Activated CD8-positive, alpha-beta memory T cell treated with anti-CD3 and anti-CD28 coated beads for 48 hours (primary cell): Measurements from ENCODE around the gene GKAP1.
A peak's percentile ranks its signal among the peaks of the same experiment; 100 is the strongest.
"Not testable (repeated sequence)": the region's sequence is repeated elsewhere in the genome, so short reads cannot be mapped to it uniquely, and the experiment has no call there.

Source experiments
- DNase-seq, 3 experiments: peaks; one replicate each; pipeline ENCODE4 v3.0.0-alpha.2; 2020; ENCODE audit warnings: low read depth in 2 of 3, low spot score in 2 of 3

GKAP1 gene

DNA sequence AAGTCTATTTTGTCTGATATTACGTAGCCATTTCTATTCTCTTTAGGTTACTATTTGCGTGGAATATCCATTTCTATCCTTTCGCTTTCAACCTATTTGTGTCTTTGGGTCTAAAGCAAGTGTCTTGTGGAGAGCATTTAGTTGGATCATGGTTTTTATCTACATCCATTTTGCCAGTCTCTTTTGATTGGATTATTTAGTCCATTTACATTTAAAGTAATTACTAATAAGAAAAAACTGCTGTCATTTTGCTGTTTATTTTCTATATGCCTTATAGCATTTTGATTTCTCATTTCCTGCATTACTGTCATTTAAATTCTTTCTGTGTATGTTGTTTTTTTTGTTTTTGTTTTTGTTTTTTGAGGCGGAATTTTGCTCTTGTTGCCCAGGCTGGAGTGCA, 83.8 kb downstream of the GKAP1 start:
- DNase-seq: no peak

DNA sequence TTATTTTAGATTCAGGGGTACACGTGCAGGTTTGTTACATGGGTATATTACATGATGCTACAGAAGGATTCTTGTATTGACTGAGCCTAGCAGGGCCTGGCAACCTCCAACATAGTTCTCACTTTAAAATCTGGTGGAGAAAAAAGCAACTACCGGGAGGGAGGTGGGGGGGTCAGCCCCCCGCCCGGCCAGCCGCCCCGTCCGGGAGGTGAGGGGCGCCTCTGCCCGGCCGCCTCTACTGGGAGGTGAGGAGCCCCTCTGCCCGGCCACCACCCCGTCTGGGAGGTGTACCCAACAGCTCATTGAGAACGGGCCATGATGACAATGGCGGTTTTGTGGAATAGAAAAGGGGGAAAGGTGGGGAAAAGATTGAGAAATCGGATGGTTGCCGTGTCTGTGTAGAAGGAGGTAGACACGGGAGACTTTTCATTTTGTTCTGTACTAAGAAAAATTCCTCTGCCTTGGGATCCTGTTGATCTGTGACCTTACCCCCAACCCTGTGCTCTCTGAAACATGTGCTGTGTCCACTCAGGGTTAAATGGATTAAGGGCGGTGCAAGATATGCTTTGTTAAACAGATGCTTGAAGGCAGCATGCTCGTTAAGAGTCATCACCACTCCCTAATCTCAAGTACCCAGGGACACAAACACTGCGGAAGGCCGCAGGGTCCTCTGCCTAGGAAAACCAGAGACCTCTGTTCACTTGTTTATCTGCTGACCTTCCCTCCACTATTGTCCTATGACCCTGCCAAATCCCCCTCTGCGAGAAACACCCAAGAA, 88.8 kb downstream of the GKAP1 start:
- DNase-seq: not testable (repeated sequence)

DNA sequence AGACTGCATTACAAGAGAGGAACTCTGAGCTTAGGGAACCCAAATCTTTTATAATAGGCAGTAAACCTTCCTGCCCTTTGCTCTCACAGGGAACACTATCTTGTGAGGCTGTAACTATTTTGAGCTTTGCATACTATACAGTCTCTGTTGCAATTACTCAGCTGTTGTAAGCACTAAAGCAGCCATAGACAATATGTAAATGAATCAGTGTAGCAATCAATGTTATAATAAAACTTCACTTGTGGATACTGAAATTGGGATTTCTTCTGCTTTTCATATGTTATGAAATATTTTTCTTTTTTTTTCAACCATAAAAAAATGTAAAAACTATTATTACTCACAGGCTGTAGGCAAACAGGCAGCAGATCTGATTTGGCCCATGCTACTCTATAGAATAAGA, 93.1 kb downstream of the GKAP1 start:
- no peak for DNase-seq

DNA sequence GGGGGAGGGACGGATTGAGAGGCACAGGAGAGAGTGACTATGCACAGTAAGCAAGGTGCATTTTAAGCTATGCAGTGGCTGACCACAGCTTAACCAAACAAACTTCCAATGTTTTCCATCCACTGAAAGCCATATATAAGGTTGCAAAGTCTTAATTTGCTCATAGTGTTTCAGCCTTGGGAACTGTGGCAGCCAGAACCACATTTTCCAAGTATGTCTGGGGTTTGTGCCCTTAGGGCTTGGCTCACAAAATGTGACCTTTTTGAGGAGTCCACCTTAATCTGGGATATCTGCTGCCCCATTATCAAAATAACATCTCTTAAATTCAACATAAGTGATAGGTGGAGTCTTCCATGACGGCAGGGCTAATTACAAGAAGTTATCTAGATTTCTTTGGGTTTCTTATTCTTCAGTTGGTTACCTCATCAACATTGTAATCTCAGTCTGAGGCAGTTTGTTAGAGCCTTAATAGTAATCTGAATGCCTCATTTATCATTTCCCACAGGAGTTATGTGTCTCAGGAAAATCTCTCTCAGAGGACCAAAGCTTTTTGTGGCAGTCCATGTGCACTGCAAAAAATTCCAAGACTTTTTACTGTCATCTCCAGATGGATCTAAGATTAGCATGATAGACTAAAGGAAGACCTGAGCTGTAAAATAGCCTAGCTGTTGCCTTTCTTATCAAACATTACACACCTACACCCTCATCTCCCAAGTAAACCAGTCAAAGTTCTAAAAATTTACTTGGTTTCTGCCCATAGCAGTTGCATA, 94.7 kb downstream of the GKAP1 start:
- no peak for DNase-seq

DNA sequence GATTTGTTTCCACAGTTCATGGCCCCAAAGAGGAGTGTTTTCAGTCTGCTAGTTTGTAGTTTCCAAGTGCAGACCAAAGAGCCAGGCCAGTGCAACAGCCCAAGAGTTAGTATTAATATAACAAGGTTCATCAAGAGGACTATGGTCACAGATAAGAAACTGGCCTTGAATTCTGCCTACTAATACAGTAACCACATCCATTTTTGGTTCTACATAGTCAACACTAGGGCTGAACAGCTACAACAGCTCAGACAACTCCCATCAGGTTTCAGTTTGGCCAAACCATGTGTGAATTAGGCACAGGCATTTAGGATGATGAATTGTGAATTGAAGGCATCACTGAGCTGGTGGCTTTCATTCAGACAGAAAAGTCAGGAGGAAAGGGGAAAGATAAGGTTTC, 96.1 kb downstream of the GKAP1 start:
- DNase-seq: no peak

DNA sequence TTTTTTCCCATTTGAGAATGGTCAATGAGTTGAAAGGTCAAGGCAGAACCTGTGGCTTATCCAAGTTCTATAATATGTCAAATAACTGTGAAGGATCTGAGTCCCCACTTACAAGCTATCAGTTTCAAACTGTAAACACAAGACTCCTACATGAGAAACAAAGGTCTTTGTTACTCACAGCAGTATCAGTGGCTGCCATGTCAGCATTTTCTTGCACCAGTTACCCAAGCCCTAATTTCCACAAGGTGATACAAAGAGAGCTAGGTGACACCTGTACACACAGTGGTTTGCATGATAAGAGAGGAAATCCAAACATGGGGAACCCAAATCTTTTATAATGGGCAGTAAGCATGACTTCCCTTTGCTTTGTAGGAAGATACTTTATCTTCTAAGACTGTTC, 101.8 kb downstream of the GKAP1 start:
- DNase-seq: no peak

DNA sequence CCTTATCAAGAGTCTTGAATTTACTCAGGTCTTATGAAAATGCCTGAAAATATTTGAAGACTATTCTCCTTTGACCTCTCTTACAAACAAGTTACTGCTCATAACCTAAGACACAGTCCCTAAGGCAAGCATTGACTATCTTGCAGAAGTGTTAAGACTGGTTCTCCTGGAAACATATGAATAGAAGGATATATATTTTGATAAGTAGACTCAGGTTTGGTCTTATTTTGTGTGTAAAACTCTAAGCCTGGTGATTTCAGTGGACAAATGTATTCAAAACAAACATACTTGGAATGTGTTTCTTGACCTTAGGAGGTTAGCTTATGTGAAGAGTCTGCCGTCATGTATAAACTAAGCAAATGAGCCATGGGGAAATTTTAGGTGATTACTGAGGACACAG, 102.3 kb downstream of the GKAP1 start:
- DNase-seq: no peak

DNA sequence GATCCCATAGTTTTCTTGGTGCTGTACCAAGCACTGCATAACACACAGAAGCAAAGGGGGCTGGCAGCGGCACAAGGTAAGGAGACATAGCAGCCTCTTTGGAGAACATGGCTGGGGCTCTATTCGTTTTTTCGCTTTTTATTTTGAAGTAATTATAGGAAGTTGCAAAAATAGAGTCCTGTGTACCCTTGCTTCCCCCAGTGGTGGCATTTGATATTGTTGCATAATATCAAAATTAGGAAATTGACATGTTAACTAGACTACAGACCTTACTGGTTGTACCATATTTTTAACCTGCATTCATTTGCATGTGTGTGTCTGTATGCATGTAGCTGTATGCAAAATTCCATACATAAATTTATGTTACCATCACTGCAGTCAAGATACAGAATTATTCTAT, 103.2 kb downstream of the GKAP1 start:
- DNase-seq: no peak

DNA sequence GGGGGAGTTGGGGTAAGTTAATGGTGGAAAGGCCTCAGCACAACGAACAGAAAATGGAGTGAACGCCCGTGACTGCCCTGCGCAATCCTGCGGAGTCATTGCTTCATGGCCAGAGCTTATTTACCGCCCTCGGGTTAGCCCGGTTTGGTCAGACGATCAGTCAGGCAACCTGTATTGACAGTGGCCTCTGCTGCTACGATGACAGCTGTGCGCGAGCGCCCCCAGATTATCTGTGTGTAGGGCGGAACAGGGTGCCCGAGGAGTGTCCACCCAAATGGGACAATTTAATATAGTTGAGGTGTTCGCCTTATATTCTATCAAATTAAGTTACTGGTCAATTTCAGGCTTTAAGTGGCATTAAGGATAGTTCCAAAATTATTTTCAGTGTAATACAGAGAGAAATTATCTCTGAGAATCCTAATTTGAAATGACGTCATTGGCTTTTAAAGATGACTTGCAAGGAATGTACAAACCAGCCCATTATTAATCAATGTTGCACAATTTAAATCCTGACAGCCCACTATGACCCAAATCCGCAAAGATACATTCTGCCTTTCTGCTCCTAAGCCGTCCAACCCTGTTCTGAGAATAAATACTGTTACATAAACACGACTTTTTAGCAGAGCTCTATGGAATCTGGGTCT, 108.9 kb downstream of the GKAP1 start:
- DNase-seq: peak in 2 of 3 experiments; percentile 17 to 29

DNA sequence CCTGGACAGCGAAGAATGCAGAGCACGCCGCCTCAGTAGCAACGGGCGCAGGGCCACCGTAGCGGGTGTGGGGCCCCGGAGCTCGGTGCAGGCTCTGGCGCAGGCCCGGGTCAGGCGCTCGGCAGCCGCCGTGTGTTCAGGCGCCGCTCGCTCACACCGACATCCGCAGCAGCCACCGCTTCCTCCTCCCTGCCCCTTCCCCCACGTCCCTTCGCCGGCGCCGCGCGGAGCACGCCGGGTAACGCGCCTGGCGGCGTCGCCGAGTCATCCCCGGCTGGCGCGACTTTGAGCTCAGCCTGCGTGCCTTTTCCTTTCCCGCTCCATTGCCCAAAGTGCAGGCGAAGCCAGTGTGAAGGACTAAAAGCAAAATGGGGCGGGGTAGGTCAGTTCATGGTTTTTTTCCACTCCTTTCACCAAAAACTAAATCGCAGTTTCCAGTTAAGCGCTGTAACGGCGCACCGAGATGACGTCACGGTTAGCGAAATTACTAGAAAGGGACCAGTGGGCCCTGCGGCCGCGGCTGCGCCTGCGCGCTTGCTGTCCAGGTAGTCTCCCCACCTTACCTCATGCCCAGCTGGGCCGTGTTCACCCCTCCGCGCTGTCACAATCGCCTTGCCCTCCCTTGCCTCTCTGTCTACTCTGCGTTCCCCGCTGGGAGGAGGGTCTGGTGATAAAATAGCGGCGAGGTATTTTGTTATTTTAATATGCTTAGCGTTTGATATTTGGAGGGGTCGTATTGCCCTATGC, 109.6 kb downstream of the GKAP1 start, which contains the start of gene UBQLN1:
TSS of gene UBQLN1 (minus strand) at position 191 of the 747 bp plus-strand sequence. CDS start 279 bp downstream, outside the sequence.
- peak; percentile 80 to 92 (median 83) for DNase-seq

DNA sequence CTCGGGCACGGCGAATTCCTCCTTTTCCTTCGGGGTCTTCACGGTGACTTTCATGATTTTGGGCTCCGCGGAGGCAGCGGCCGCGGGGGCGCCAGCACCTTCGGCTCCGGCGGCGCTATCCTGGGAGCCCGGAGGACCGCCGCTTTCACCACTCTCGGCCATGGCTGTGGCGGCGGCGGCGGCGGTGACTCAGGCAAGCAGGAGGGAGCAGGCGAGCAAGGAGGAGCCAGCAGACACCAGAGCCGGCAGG, 110.1 kb downstream of the GKAP1 start:
- DNase-seq: peak in 2 of 3 experiments; percentile 57 to 64

DNA sequence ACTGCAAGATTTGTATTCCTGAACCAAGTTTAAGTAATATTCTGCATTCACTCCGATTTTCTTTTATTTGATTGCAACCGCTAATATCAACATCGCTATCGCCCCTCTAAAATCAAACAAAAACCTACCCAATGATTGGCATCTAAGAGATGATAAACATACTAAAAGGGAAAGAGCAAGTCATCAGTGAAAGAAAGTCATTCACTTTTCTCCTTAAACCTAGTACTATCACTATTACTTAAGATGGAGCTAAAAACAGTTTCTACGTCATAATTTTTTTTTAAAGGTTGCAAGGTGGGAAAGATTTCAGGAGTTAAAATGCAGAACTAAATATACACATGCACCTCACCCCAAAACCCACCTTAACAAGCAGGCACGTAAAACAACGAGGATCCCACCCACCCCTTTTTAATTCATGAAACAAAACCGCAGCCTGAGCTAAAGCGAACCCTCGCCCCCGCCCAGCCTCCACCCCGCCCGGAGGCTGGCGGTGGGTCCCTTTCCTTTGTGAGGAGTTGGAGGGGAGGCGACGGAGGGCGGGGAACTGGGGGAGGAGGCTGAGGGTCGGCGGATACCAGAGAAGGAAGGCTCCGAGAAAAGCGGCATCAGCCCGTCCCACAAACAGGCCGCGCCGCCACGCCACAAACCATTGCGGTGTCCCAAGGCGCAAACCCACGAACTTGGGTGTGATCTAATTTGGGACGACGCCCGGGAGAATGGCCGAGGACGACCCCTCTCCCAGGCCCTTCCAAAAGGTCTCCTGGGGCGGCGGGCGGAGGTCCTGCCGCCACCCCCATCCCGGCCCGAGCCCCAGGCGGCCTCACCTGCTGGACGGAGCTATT, 110.7 kb downstream of the GKAP1 start:
- DNase-seq: peak; percentile 44 to 63 (median 60)

DNA sequence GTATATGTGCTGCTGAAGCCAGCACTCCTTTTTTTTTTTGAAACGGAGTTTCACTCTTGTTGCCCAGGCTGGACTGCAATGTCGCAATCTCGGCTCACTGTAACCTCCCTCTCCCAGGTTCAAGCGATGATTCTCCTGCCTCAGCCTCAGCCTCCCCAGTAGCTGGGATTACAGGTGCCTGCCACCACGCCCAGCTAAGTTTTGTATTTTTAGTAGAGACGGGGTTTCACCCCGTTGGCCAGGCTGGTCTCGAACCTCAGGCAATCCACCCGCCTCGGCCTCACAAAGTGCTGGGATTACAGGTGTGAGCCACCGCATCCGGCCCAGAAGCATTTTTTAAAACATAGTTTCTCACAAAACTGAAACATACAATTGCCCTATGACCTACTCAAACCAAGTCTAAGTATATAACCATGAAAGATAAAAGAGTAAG, 112.3 kb downstream of the GKAP1 start:
- DNase-seq: not testable (repeated sequence)

DNA sequence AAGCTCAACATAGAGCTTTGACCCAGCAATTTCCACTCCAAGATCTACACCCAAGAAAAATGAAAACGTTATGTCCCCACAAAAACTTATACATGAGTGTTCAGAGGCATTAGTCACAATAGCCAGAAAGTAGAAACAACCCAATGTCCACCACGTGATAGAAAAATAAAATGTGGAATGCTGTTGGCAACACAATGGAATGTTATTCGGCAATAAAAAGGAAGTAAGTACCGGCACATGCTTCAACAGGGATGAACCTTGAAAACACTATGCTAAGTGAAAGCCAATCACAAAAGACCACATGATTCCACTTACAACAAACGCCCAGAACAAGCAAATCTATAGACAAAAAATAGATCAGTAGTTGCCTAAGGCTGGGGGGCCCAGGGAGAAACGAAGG, 115.8 kb downstream of the GKAP1 start:
- DNase-seq: no peak

DNA sequence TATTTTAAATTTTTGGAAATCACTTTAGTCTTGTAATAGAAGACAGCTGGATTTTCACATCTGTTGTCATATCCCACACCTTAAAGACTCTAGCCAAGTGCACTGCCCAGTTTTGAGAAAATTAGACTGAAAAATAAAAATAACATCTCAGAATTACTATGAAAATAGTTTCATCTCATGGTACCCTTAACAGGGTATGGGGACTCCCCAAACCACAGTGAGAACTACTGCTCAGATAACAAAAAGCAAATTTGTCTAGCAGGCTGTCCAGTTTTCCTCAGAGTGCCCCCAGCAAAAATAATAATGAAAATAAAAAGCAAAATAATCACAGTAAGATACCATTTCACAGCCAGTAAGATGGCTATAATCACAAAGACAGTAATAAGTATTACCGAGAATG, 116.3 kb downstream of the GKAP1 start:
- no peak for DNase-seq

DNA sequence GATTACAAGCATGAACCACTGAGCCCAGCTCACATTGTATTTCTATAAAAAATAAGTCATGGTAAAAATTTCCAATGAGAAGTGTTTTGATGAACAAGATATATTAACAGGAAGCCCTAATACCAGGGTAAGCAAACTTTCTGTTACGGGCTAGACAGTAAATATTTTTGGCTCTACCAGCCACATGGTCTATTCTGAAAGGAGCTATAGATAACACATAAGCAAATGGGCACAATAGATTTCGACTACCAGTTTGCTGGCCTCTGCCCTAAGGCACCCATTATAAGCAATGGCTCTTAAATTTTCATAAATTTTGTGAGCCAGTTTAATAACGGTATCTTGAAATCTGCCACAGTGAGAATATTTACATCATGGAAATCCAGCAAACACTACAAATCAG, 118.0 kb downstream of the GKAP1 start:
- no peak for DNase-seq

DNA sequence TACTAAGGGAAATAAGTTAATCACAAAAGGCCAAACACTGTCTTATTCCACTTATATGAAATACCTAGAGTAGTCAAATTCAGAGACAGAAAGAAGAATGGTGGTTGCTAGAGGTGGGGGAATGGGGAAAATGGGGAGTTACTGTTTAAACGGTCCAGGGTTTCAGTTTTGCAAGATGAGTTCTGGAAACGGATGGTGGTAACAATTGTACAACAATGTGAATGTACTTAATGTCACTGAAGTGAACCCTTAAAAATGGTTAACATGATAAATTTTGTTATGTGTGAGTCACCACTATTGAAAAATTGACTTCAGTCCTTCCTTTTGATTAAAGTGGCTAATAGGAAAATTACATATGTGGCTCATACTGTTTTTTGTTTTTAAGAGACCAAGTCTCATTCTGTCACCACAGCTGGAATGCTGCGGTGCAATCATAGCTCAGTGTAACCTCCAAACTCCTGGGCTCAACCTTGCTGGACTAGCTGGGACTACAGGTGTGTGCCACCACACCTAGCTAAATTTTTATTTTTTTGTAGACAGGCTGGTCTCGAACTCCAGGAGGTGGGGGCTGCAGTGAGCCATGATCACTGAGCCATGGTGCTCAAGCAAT, 118.5 kb downstream of the GKAP1 start:
- no peak for DNase-seq

DNA sequence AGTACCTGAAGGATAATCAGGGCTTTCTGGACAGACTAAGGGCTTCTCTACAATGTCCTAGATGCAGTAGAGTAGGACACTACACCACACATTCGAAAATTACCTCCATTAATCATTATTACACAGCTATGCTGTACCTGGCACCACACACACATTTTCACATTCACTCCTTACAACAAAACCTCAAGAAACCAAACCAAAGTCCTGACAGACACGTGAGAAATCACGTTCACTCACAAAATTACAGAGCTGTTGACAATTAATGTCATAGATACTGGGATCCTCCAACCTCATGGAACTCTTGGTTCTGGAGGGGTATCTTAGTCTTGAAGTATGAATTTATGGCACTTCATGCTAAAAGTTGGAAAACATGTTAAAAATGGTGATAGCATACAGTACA, 126.1 kb downstream of the GKAP1 start:
- no peak for DNase-seq
